WTC11 (cell line): Measurements from ENCODE around the gene ASCC3.

Source experiments
- AFF4 ChIP-seq: sonication (generic); formaldehyde crosslinking; IDR thresholded peaks from 2 replicates; pipeline ENCODE4 v1.8.1; 2023; ENCODE audit warnings: mild to moderate bottlenecking, missing genetic modification reagents, borderline replicate concordance
- CTCF ChIP-seq: fragments of 200-600 bp; IDR thresholded peaks from 2 replicates; pipeline ENCODE4 v1.8.0; 2022; ENCODE audit warnings: antibody characterized with exemption
- HMGA2 ChIP-seq: fragments of 250-450 bp; sonication (Bioruptor Pico); IDR thresholded peaks from 2 replicates; pipeline ENCODE4 v1.4.0; 2021; ENCODE audit warnings: mild to moderate bottlenecking, moderate library complexity
- OVOL2 ChIP-seq: fragments of 250-450 bp; sonication (Bioruptor Pico); IDR thresholded peaks from 2 replicates; pipeline ENCODE4 v1.9.0; 2021; ENCODE audit warnings: mild to moderate bottlenecking, borderline replicate concordance
- RELA ChIP-seq: sonication (generic); formaldehyde crosslinking; IDR thresholded peaks from 2 replicates; pipeline ENCODE4 v1.8.1; 2022; ENCODE audit warnings: missing genetic modification reagents, mild to moderate bottlenecking, borderline replicate concordance
- SMAD4 ChIP-seq: sonication (generic); formaldehyde crosslinking; IDR thresholded peaks from 2 replicates; pipeline ENCODE4 v1.8.0; 2022; ENCODE audit warnings: mild to moderate bottlenecking, missing genetic modification reagents
- TEAD4 ChIP-seq: sonication (generic); formaldehyde crosslinking; IDR thresholded peaks from 2 replicates; pipeline ENCODE4 v1.8.0; 2022; ENCODE audit warnings: mild to moderate bottlenecking, missing genetic modification reagents
- TF ChIP-seq, protein P1 (sequence below): fragments of 250-450 bp; sonication (Bioruptor Pico); IDR thresholded peaks from 2 replicates; pipeline ENCODE4 v1.9.0; 2021; ENCODE audit warnings: mild to moderate bottlenecking, borderline replicate concordance
- TF ChIP-seq, protein P2 (sequence below): sonication (generic); formaldehyde crosslinking; IDR thresholded peaks from 2 replicates; pipeline ENCODE4 v1.8.0; 2023; ENCODE audit warnings: missing genetic modification reagents

- no peak for TF ChIP-seq CTCF
- TF ChIP-seq RELA = no peak
- TF ChIP-seq, protein P1, sequence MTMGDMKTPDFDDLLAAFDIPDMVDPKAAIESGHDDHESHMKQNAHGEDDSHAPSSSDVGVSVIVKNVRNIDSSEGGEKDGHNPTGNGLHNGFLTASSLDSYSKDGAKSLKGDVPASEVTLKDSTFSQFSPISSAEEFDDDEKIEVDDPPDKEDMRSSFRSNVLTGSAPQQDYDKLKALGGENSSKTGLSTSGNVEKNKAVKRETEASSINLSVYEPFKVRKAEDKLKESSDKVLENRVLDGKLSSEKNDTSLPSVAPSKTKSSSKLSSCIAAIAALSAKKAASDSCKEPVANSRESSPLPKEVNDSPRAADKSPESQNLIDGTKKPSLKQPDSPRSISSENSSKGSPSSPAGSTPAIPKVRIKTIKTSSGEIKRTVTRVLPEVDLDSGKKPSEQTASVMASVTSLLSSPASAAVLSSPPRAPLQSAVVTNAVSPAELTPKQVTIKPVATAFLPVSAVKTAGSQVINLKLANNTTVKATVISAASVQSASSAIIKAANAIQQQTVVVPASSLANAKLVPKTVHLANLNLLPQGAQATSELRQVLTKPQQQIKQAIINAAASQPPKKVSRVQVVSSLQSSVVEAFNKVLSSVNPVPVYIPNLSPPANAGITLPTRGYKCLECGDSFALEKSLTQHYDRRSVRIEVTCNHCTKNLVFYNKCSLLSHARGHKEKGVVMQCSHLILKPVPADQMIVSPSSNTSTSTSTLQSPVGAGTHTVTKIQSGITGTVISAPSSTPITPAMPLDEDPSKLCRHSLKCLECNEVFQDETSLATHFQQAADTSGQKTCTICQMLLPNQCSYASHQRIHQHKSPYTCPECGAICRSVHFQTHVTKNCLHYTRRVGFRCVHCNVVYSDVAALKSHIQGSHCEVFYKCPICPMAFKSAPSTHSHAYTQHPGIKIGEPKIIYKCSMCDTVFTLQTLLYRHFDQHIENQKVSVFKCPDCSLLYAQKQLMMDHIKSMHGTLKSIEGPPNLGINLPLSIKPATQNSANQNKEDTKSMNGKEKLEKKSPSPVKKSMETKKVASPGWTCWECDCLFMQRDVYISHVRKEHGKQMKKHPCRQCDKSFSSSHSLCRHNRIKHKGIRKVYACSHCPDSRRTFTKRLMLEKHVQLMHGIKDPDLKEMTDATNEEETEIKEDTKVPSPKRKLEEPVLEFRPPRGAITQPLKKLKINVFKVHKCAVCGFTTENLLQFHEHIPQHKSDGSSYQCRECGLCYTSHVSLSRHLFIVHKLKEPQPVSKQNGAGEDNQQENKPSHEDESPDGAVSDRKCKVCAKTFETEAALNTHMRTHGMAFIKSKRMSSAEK (CRISPR knock-in tag) = no peak
- TF ChIP-seq, protein P2, sequence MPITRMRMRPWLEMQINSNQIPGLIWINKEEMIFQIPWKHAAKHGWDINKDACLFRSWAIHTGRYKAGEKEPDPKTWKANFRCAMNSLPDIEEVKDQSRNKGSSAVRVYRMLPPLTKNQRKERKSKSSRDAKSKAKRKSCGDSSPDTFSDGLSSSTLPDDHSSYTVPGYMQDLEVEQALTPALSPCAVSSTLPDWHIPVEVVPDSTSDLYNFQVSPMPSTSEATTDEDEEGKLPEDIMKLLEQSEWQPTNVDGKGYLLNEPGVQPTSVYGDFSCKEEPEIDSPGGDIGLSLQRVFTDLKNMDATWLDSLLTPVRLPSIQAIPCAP (CRISPR knock-in tag) = no peak
- TF ChIP-seq OVOL2 (CRISPR knock-in tag) = no peak
- no peak for TF ChIP-seq SMAD4 (CRISPR knock-in tag)
- no peak for TF ChIP-seq TEAD4
- TF ChIP-seq HMGA2 (CRISPR knock-in tag) = no peak
- TF ChIP-seq AFF4 (CRISPR knock-in tag) = no peak
These were observed 421.4 kb downstream of the ASCC3 start for GRCh38 chr6:100459592-100460184.
